Caco-2 (cell line): ENCODE measurements around the gene SALL1. TPM values are rescaled to one million over a fixed set of nuclear protein-coding genes. Genes with fewer than 3 reads are reported as not detected.

Source experiments
- BruUV-seq: library from RNA; stranded (reverse); fragments of 400-500 nt; replicated peaks from 2 replicates; lab custom pipeline; 2021; lab: Mats Ljungman, UMichigan
- CTCF ChIA-PET: fragments of 300-600 bp; sonication (Branson Sonifier 250); formaldehyde crosslinking; loops from one replicate; lab custom pipeline; 2022; ENCODE audit warnings: antibody characterized with exemption; lab: Charles Lee
- POLR2A ChIA-PET: fragments of 300-600 bp; sonication (Branson Sonifier 250); formaldehyde crosslinking; loops from one replicate; lab custom pipeline; 2022; ENCODE audit warnings: antibody characterized with exemption; lab: Charles Lee
- DNase-seq, 2 experiments: peaks; one replicate each; pipeline versions ENCODE4 v3.0.0 to v3.0.0-alpha.2; 2020 to 2022
- H3K27me3 ChIP-seq: replicated peaks from 2 replicates; pipeline ENCODE4 v1.6.0; 2011; ENCODE audit warnings: low read length; ENCODE audit not compliant: control insufficient read depth, insufficient read depth
- H3K36me3 ChIP-seq: 2 replicates; pipeline ENCODE4 v1.5.1; 2011; ENCODE audit warnings: low read length; ENCODE audit not compliant: control insufficient read depth, insufficient read depth
- H3K4me1 ChIP-seq: fragments of 250-450 bp; sonication (Bioruptor Pico); 2 replicates; pipeline ENCODE4 v1.5.1; 2020; ENCODE audit warnings: mild to moderate bottlenecking
- H3K4me3 ChIP-seq: 2 replicates; pipeline ENCODE4 v1.5.1; 2011; ENCODE audit warnings: low read depth, mild to moderate bottlenecking, control low read depth, low read length
- H3K9me3 ChIP-seq: fragments of 250-450 bp; sonication (Bioruptor Pico); 2 replicates; pipeline ENCODE4 v1.5.1; 2020; ENCODE audit warnings: mild to moderate bottlenecking, moderate library complexity
- H3K27ac Mint-ChIP-seq: one replicate; pipeline ENCODE4 v1.8.0; 2022; ENCODE audit warnings: mixed read lengths; ENCODE audit not compliant: unreplicated experiment
- H3K27me3 Mint-ChIP-seq: one replicate; pipeline ENCODE4 v1.8.0; 2022; ENCODE audit warnings: mixed read lengths; ENCODE audit not compliant: insufficient read depth, unreplicated experiment
- H3K36me3 Mint-ChIP-seq: one replicate; pipeline ENCODE4 v1.8.0; 2022; ENCODE audit warnings: mild to moderate bottlenecking, mixed read lengths; ENCODE audit not compliant: insufficient read depth, unreplicated experiment
- H3K4me1 Mint-ChIP-seq: one replicate; pipeline ENCODE4 v1.8.0; 2022; ENCODE audit warnings: low read depth, mixed read lengths; ENCODE audit not compliant: unreplicated experiment
- H3K4me3 Mint-ChIP-seq: one replicate; pipeline ENCODE4 v1.8.0; 2022; ENCODE audit warnings: mild to moderate bottlenecking, moderate library complexity, mixed read lengths; ENCODE audit not compliant: unreplicated experiment
- H3K9me3 Mint-ChIP-seq: one replicate; pipeline ENCODE4 v1.8.0; 2022; ENCODE audit warnings: mixed read lengths; ENCODE audit not compliant: unreplicated experiment
- CTCF ChIP-seq, 2 experiments: fragments of 200-600 bp in 1 of 2; IDR thresholded peaks; 1 replicate in 1 of 2; 2 replicates in 1 of 2; pipeline versions ENCODE4 v1.5.1 to v1.8.0; 2011 to 2022; ENCODE audit warnings: antibody characterized with exemption in 1 of 2, control low read depth in 1 of 2, inconsistent platforms in 1 of 2, low read depth in 1 of 2, low read length in 1 of 2, mild to moderate bottlenecking in 1 of 2, moderate library complexity in 1 of 2; ENCODE audit not compliant: insufficient read depth in 1 of 2, severe bottlenecking in 1 of 2, unreplicated experiment in 1 of 2
- intact Hi-C: fragments of 100-400 bp; cut with micrococcal nuclease; formaldehyde crosslinking; loops from one replicate; pipeline ENCODE4 v1.10.0; 2022; ENCODE audit not compliant: unreplicated experiment
- total RNA-seq: library from RNA; stranded (reverse); gene quantifications from 2 replicates; pipeline ENCODE4 v1.2.3, GENCODE V29; 2022

SALL1 gene
- total RNA-seq, 1 experiment from 2014 or later: not detected

GRCh38 chr16:51103590-51103989 is 47.5 kb downstream of the SALL1 start:
- H3K9me3 Mint-ChIP-seq: peaks cover 9% of the 10 kb centered on the region
- no TSS peak for BruUV-seq
- intact Hi-C loops: no loop called here
- H3K4me1 Mint-ChIP-seq: no peaks in the 10 kb centered on the region
- no peak overlapping the region for H3K4me3 Mint-ChIP-seq
- TF ChIP-seq CTCF (IDR thresholded peaks at IDR 0.05; ENCODE audit: insufficient read depth in 1 of 2, low read depth in 1 of 2, low read length in 1 of 2, severe bottlenecking in 1 of 2, unreplicated experiment in 1 of 2): no peak
- Histone ChIP-seq H3K36me3 (no peaks in the 10 kb centered on the region), H3K9me3 (no peaks in the 10 kb centered on the region), H3K4me1 (no peaks in the 10 kb centered on the region), H3K4me3 (no peak overlapping the region), H3K27me3 (no peaks in the 10 kb centered on the region)
- CTCF ChIA-PET: no interaction called here
- no peaks in the 10 kb centered on the region for H3K27me3 Mint-ChIP-seq
- no peak overlapping the region for H3K27ac Mint-ChIP-seq
- DNase-seq: no peak
- no peaks in the 10 kb centered on the region for H3K36me3 Mint-ChIP-seq
- POLR2A ChIA-PET: no interaction called here

GRCh38 chr16:51097729-51098128 is 53.3 kb downstream of the SALL1 start:
- no peaks in the 10 kb centered on the region for H3K27me3 Mint-ChIP-seq
- H3K36me3 Mint-ChIP-seq: no peaks in the 10 kb centered on the region
- no peak overlapping the region for H3K27ac Mint-ChIP-seq
- BruUV-seq: no TSS peak
- H3K4me3 Mint-ChIP-seq: no peak overlapping the region
- Histone ChIP-seq H3K9me3 (no peaks in the 10 kb centered on the region), H3K4me1 (no peaks in the 10 kb centered on the region), H3K36me3 (no peaks in the 10 kb centered on the region), H3K27me3 (no peaks in the 10 kb centered on the region), H3K4me3 (no peak overlapping the region)
- intact Hi-C loops: no loop called here
- POLR2A ChIA-PET: interaction anchor here (0.5 kb wide), 1 partner anchor 24 kb away, joined by 6 read pairs; no protein-coding TSS in a partner anchor
- no peak for DNase-seq
- CTCF ChIA-PET: no interaction called here
- no peaks in the 10 kb centered on the region for H3K4me1 Mint-ChIP-seq
- no peak for TF ChIP-seq CTCF (IDR thresholded peaks at IDR 0.05; ENCODE audit: insufficient read depth in 1 of 2, low read depth in 1 of 2, low read length in 1 of 2, severe bottlenecking in 1 of 2, unreplicated experiment in 1 of 2)
- H3K9me3 Mint-ChIP-seq: peaks cover 9% of the 10 kb centered on the region

- Histone ChIP-seq H3K36me3 (no peaks in the 10 kb centered on the region), H3K4me1 (no peaks in the 10 kb centered on the region), H3K27me3 (no peaks in the 10 kb centered on the region), H3K4me3 (no peak overlapping the region), H3K9me3 (peaks cover 3% of the 10 kb centered on the region; the same call in 1 of the 2 replicates)
- CTCF ChIA-PET: no interaction called here
- Mint-ChIP-seq H3K4me3 (no peak overlapping the region), H3K27ac (no peak overlapping the region), H3K4me1 (no peaks in the 10 kb centered on the region), H3K9me3 (peaks cover 9% of the 10 kb centered on the region), H3K27me3 (no peaks in the 10 kb centered on the region), H3K36me3 (no peaks in the 10 kb centered on the region)
- POLR2A ChIA-PET: no interaction called here
- intact Hi-C loops: no loop called here
- no TSS peak for BruUV-seq
- TF ChIP-seq CTCF (IDR thresholded peaks at IDR 0.05; ENCODE audit: insufficient read depth in 1 of 2, low read depth in 1 of 2, low read length in 1 of 2, severe bottlenecking in 1 of 2, unreplicated experiment in 1 of 2): no peak
- DNase-seq: no peak
Observed at GRCh38 chr16:51095890-51096626, 55.0 kb downstream of the SALL1 start.
